GM23338 (cell line): ENCODE data around the gene HCST. TPM values are rescaled to one million over a fixed set of nuclear protein-coding genes. Genes with fewer than 3 reads are reported as not detected.

Experiments
- ATAC-seq: fragments of 200-7000 bp; cut with Tn5 transposase; 3 replicates; pipeline ENCODE4 v1.9.1; 2020
- DNase-seq: peaks from one replicate; pipeline ENCODE4 v3.0.0-alpha.2; 2015; ENCODE audit warnings: low spot score
- H2AFZ ChIP-seq: fragments of 200-600 bp; sonication (generic); 2 replicates; pipeline ENCODE4 v1.8.0; 2016; ENCODE audit warnings: antibody characterized with exemption, mild to moderate bottlenecking, moderate library complexity
- H3F3A ChIP-seq: fragments of 200-600 bp; sonication (generic); replicated peaks from 2 replicates; pipeline ENCODE4 v1.8.0; 2017; ENCODE audit warnings: antibody characterized with exemption, mixed run types, low read depth
- H3K27ac ChIP-seq: fragments of 200-600 bp; sonication (generic); 2 replicates; pipeline ENCODE4 v1.6.1; 2016; ENCODE audit warnings: low read depth
- H3K27me3 ChIP-seq: fragments of 200-600 bp; sonication (generic); 2 replicates; pipeline ENCODE4 v1.8.0; 2016; ENCODE audit warnings: mild to moderate bottlenecking, mixed run types, moderate library complexity; ENCODE audit not compliant: insufficient read depth
- H3K36me3 ChIP-seq: fragments of 200-600 bp; sonication (generic); 2 replicates; pipeline ENCODE4 v1.8.0; 2016; ENCODE audit warnings: mild to moderate bottlenecking; ENCODE audit not compliant: insufficient read depth
- H3K4me1 ChIP-seq: fragments of 200-600 bp; sonication (generic); 2 replicates; pipeline ENCODE4 v1.8.0; 2016; ENCODE audit warnings: mild to moderate bottlenecking, moderate library complexity; ENCODE audit not compliant: insufficient read depth
- H3K4me2 ChIP-seq: fragments of 200-600 bp; sonication (generic); 2 replicates; pipeline ENCODE4 v1.7.1; 2017; ENCODE audit warnings: mixed run types
- H3K4me3 ChIP-seq: fragments of 200-600 bp; sonication (generic); 2 replicates; pipeline ENCODE4 v1.6.1; 2016; ENCODE audit warnings: mixed run types
- H3K79me2 ChIP-seq: fragments of 200-600 bp; sonication (generic); replicated peaks from 2 replicates; pipeline ENCODE4 v1.8.0; 2017; ENCODE audit warnings: mild to moderate bottlenecking; ENCODE audit not compliant: insufficient read depth
- H3K9me2 ChIP-seq: fragments of 200-600 bp; sonication (generic); 2 replicates; pipeline ENCODE4 v1.8.0; 2017; ENCODE audit not compliant: insufficient read depth
- H4K20me1 ChIP-seq: fragments of 200-600 bp; sonication (generic); replicated peaks from 2 replicates; pipeline ENCODE4 v1.8.0; 2017; ENCODE audit warnings: mild to moderate bottlenecking; ENCODE audit not compliant: insufficient read depth
- H3K27ac Mint-ChIP-seq: 2 replicates; pipeline ENCODE4 v1.8.0; 2020; ENCODE audit warnings: inconsistent platforms, mild to moderate bottlenecking, moderate library complexity, mixed read lengths
- H3K27me3 Mint-ChIP-seq: 3 replicates; pipeline ENCODE4 v1.8.0; 2022; ENCODE audit warnings: low read depth, mild to moderate bottlenecking, moderate library complexity, mixed read lengths, inconsistent platforms; ENCODE audit not compliant: insufficient read depth, poor library complexity
- H3K36me3 Mint-ChIP-seq: 3 replicates; pipeline ENCODE4 v1.8.0; 2021; ENCODE audit warnings: low read depth, mild to moderate bottlenecking, inconsistent platforms, moderate library complexity, mixed read lengths
- H3K4me1 Mint-ChIP-seq: 3 replicates; pipeline ENCODE4 v1.8.0; 2020; ENCODE audit warnings: mild to moderate bottlenecking, inconsistent platforms, mixed read lengths
- H3K4me3 Mint-ChIP-seq: 3 replicates; pipeline ENCODE4 v1.8.0; 2021; ENCODE audit warnings: moderate library complexity, mild to moderate bottlenecking, inconsistent platforms, mixed read lengths
- H3K9me3 Mint-ChIP-seq: 3 replicates; pipeline ENCODE4 v1.8.0; 2020; ENCODE audit warnings: moderate library complexity, mild to moderate bottlenecking, inconsistent platforms, mixed read lengths
- CREB1 ChIP-seq: fragments of 250-450 bp; sonication (Bioruptor Pico); IDR thresholded peaks from 2 replicates; pipeline ENCODE4 v1.5.0; 2020; ENCODE audit warnings: low read depth, mild to moderate bottlenecking, moderate library complexity
- EZH2phosphoT487 ChIP-seq: fragments of 200-600 bp; sonication (generic); IDR thresholded peaks from one replicate; pipeline ENCODE4 v1.8.1; 2018; ENCODE audit warnings: antibody characterized with exemption; ENCODE audit not compliant: unreplicated experiment
- STAT1 ChIP-seq: IDR thresholded peaks from one replicate; pipeline ENCODE4 v1.6.1; 2016; ENCODE audit warnings: antibody characterized with exemption; ENCODE audit not compliant: unreplicated experiment
- ZNF114 ChIP-seq: fragments of 250-450 bp; sonication (Bioruptor Pico); IDR thresholded peaks from 2 replicates; pipeline ENCODE4 v1.5.0; 2020; ENCODE audit warnings: mild to moderate bottlenecking, moderate library complexity
- ZNF331 ChIP-seq: fragments of 250-450 bp; sonication (Bioruptor Pico); IDR thresholded peaks from 2 replicates; pipeline ENCODE4 v1.5.0; 2020; ENCODE audit warnings: low read depth, mild to moderate bottlenecking, moderate library complexity
- ZNF462 ChIP-seq: fragments of 250-450 bp; sonication (Bioruptor Pico); IDR thresholded peaks from 2 replicates; pipeline ENCODE4 v1.5.0; 2020; ENCODE audit warnings: mild to moderate bottlenecking, moderate library complexity
- polyA plus RNA-seq: library from polyadenylated mRNA; unstranded; fragments of >200 nt; fragmentation: Nextera tagmentation; extraction: Ambion mirVana; gene quantifications from 2 replicates; pipeline ENCODE4 v1.2.1, GENCODE V29; 2016
- total RNA-seq: library from RNA; depleted of rRNA; stranded (reverse); fragments of >200 nt; shearing (Covaris generic); gene quantifications from 2 replicates; pipeline ENCODE4 v1.2.3, GENCODE V29; 2014
- TF ChIP-seq, protein P1 (sequence below): IDR thresholded peaks from one replicate; pipeline ENCODE4 v1.6.1; 2018; ENCODE audit warnings: antibody characterized with exemption; ENCODE audit not compliant: unreplicated experiment
- TF ChIP-seq, protein P2 (sequence below): IDR thresholded peaks from 2 replicates; pipeline ENCODE4 v1.6.1; 2016; ENCODE audit warnings: antibody characterized with exemption

Gene HCST
- total and polyA plus RNA-seq, 2 experiments from 2014 or later = 2.1 TPM; not detected in 1

- TF ChIP-seq, protein P1, sequence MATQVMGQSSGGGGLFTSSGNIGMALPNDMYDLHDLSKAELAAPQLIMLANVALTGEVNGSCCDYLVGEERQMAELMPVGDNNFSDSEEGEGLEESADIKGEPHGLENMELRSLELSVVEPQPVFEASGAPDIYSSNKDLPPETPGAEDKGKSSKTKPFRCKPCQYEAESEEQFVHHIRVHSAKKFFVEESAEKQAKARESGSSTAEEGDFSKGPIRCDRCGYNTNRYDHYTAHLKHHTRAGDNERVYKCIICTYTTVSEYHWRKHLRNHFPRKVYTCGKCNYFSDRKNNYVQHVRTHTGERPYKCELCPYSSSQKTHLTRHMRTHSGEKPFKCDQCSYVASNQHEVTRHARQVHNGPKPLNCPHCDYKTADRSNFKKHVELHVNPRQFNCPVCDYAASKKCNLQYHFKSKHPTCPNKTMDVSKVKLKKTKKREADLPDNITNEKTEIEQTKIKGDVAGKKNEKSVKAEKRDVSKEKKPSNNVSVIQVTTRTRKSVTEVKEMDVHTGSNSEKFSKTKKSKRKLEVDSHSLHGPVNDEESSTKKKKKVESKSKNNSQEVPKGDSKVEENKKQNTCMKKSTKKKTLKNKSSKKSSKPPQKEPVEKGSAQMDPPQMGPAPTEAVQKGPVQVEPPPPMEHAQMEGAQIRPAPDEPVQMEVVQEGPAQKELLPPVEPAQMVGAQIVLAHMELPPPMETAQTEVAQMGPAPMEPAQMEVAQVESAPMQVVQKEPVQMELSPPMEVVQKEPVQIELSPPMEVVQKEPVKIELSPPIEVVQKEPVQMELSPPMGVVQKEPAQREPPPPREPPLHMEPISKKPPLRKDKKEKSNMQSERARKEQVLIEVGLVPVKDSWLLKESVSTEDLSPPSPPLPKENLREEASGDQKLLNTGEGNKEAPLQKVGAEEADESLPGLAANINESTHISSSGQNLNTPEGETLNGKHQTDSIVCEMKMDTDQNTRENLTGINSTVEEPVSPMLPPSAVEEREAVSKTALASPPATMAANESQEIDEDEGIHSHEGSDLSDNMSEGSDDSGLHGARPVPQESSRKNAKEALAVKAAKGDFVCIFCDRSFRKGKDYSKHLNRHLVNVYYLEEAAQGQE = no peak
- TF ChIP-seq, protein P2, sequence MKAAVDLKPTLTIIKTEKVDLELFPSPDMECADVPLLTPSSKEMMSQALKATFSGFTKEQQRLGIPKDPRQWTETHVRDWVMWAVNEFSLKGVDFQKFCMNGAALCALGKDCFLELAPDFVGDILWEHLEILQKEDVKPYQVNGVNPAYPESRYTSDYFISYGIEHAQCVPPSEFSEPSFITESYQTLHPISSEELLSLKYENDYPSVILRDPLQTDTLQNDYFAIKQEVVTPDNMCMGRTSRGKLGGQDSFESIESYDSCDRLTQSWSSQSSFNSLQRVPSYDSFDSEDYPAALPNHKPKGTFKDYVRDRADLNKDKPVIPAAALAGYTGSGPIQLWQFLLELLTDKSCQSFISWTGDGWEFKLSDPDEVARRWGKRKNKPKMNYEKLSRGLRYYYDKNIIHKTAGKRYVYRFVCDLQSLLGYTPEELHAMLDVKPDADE = no peak
Measured at GRCh38 chr19:35946203-35946602, 43.9 kb downstream of the HCST start (continued).

GRCh38 chr19:35949131-35949530, 46.8 kb downstream of the HCST start:
- peaks cover 8% of the 10 kb centered on the region; the same call in 2 of the 3 replicates for H3K4me1 Mint-ChIP-seq
- no peak for ATAC-seq
- TF ChIP-seq ZNF331 (CRISPR knock-in tag) (no peak), ZNF114 (CRISPR knock-in tag) (no peak), CREB1 (CRISPR knock-in tag) (no peak), STAT1 (no peak), EZH2phosphoT487 (no peak), ZNF462 (CRISPR knock-in tag) (no peak)
- TF ChIP-seq, protein P1 = no peak
- TF ChIP-seq, protein P2 = no peak

More at GRCh38 chr19:35949131-35949530, 46.8 kb downstream of the HCST start:
- peaks cover 2% of the 10 kb centered on the region; the same call in 2 of the 3 replicates for H3K36me3 Mint-ChIP-seq
- Histone ChIP-seq H3K27ac (no peak overlapping the region), H3K4me1 (no peaks in the 10 kb centered on the region), H3K36me3 (no peaks in the 10 kb centered on the region), H4K20me1 (no peaks in the 10 kb centered on the region), H3K4me3 (no peak overlapping the region), H3K4me2 (no peak overlapping the region), H3K27me3 (no peaks in the 10 kb centered on the region), H3K79me2 (no peaks in the 10 kb centered on the region), H3K9me2 (no peaks in the 10 kb centered on the region), H3F3A (0 out of 2 replicates have a peak, but pooled peaks cover 6% of the 10 kb centered on the region), H2AFZ (no peak overlapping the region)
- H3K9me3 Mint-ChIP-seq = no peaks in the 10 kb centered on the region; the same call in 2 of the 3 replicates
- peak; percentile 28 for DNase-seq
- no peak overlapping the region for H3K27ac Mint-ChIP-seq
- peaks cover 11% of the 10 kb centered on the region for H3K27me3 Mint-ChIP-seq
- no peak overlapping the region for H3K4me3 Mint-ChIP-seq
